DMS 273 (cell line): ENCODE measurements around the gene ATP9B.
A peak's percentile ranks its signal among the peaks of the same experiment; 100 is the strongest.
"Not testable (repeated sequence)": the region's sequence is repeated elsewhere in the genome, so short reads cannot be mapped to it uniquely, and the experiment has no call there.

ENCODE experiments used
- DNase-seq: peaks from one replicate; lab custom pipeline; 2025; ENCODE audit not compliant: unreplicated experiment; lab: John Stamatoyannopoulos, UW

ATP9B gene

GRCh38 chr18:79234438-79234837 is 165.2 kb downstream of the ATP9B start:
- no peak for DNase-seq

- no peak for DNase-seq
Observed at GRCh38 chr18:79239631-79240030, 170.4 kb downstream of the ATP9B start.

DNA sequence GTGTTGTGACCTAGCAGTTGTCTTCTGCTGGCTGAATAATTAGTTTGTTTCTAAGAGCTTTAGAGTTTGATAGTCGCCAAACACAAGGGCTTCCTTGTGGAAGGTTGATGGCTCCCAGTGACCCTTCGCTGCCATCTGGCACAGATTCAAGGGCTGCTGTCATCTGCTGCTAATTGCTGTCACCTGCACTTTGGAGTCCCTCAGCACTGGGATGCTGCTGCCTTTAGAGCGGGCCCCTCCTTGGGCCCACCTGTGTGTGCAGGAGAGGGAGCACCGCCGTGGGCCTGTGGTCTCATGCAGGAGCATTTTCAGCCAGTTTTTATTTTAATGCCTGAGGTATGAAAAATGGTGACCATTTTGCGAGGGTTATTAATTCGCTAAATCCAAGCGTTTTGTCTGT is 172.6 kb downstream of the ATP9B start:
- no peak for DNase-seq

- DNase-seq: no peak
Observed at GRCh38 chr18:79242246-79242645, 173.1 kb downstream of the ATP9B start.

GRCh38 chr18:79245517-79246001 is 176.4 kb downstream of the ATP9B start:
- DNase-seq: no peak

GRCh38 chr18:79246309-79247108 is 177.3 kb downstream of the ATP9B start:
- DNase-seq: peak; percentile 90

DNA sequence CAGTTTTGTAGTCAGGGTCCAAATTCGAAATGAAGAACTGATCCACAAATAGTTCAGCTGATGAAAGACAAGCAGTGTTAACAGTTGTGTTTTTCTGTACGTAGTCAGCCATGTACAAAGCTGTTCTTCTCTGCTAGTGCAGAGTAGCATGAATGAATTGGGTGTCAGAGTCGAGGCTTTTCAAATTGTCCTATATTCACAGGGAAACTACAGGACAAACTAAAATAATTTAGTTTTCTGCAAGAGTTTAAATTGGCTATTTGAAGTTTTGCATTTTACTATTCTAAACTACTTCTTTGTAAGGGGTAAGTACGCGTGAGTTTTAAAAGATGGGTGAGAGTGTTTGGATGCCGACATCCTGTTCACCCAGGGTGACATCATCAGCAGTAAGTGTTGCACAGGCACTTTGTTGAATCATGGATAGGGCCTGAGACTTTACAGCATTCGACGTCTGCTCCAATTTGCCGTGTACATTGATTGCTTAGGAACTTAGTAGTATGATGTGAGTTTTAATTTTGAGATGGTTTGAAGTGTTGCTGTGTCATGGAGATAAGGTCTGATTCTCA is 179.4 kb downstream of the ATP9B start:
- DNase-seq: no peak

- no peak for DNase-seq
Observed at GRCh38 chr18:79250301-79250981, 181.2 kb downstream of the ATP9B start.

- no peak for DNase-seq
Observed at GRCh38 chr18:79251021-79251420, 181.8 kb downstream of the ATP9B start.

DNA sequence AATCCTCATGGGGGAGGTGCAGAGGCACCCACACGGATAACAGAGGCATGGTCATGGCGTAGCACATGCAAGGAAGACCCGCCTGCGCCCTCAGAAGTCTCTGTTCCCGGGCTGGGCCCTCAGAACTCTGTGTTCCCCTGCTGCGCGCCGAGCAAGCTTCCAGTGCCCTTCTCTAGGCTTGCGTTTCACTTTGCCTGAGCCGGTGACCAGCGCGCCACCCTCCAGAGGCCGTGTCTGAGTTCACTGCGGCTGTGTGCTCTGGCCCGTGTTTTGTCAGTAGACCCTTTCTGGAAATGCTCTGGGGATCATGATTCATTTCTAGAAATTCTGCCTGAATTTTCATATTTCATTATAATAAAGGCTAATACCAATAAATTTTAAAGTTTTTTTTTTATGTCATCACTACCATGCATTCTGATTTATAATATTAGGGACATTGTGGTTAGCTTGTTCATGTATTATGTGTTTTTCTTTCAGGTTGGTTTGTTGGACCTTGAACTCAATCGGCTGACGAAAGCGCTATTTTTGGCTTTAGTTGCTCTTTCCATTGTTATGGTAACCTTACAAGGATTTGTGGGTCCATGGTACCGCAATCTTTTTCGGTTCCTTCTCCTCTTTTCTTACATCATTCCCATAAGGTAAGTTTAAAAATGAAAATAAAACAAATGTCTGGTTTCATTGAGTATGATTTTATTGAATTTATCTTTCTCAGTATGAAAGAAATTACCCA is 183.9 kb downstream of the ATP9B start:
- DNase-seq: no peak

- no peak for DNase-seq
Observed at GRCh38 chr18:79257480-79257879, 188.3 kb downstream of the ATP9B start.

- no peak for DNase-seq
Observed at GRCh38 chr18:79258447-79258846, 189.3 kb downstream of the ATP9B start.

- DNase-seq: no peak
Observed at GRCh38 chr18:79259218-79259617, 190.0 kb downstream of the ATP9B start.

DNA sequence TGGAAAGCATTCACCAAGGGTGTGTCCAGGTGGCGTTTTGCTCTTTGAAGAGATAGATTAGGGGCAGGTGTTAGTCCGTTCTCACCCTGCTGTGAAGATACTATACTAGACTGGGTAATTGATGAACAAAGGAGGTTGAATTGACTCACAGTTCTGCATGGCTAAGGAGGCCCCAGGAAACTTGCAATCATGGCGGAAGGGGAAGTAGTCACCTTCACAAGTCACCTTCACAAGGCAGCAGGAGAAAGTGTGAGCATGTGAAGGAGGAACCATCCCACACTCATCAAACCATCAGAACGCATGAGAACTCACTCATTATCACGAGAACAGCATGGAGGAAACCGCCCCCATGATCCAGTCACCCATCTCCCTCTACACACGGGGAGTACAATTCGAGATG is 190.8 kb downstream of the ATP9B start:
- no peak for DNase-seq

GRCh38 chr18:79260510-79260909 is 191.3 kb downstream of the ATP9B start:
- no peak for DNase-seq

DNA sequence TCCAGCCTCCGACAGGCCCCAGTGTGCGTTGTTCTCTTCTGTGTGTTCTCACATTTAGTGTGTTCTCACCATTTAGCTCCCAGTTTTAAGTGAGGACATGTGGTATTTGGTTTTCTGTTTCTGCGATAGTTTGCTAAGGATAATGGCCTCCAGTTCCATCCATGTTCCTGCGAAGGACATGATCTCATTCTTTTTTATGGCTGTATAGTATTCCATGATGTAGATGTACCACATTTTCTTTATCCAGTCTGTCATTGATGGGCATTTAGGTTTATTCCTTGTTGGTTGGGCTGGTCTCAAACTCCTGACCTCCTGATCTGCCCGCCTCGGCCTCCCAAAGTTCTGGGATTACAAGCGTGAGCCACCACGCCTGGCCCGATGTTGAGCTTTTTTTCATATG is 195.9 kb downstream of the ATP9B start:
- not testable (repeated sequence) for DNase-seq

GRCh38 chr18:79271812-79272211 is 202.6 kb downstream of the ATP9B start:
- not testable (repeated sequence) for DNase-seq

GRCh38 chr18:79272916-79273315 is 203.7 kb downstream of the ATP9B start:
- no peak for DNase-seq

DNA sequence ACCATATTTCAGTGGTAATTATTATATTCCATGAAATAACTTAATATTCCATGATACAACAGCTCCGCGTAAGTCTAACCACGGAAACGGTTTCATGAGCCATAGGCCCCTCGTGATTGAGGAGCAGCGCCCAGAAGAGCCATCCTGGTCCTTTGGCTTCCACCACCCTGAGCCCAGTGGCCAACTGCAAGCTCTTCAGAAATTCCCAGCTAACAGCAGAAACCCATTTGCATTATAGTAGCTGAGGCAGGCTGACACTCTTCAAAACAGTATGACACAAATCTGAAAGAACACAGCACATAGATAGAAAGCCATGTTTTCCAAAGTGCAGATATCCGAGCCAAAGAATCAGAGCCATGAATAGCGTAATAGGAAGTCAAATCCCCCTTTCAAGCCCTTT is 205.6 kb downstream of the ATP9B start:
- no peak for DNase-seq

- no peak for DNase-seq
Observed at GRCh38 chr18:79275461-79275860, 206.3 kb downstream of the ATP9B start.

GRCh38 chr18:79275992-79276391 is 206.8 kb downstream of the ATP9B start:
- no peak for DNase-seq
